Superior temporal gyrus (tissue), 1 donor: ENCODE data around the gene LTBR.

Source experiments
- DNase-seq: peaks from one replicate; pipeline ENCODE4 v3.0.0-alpha.2; 2016; ENCODE audit errors: extremely low spot score

The LTBR gene

DNA sequence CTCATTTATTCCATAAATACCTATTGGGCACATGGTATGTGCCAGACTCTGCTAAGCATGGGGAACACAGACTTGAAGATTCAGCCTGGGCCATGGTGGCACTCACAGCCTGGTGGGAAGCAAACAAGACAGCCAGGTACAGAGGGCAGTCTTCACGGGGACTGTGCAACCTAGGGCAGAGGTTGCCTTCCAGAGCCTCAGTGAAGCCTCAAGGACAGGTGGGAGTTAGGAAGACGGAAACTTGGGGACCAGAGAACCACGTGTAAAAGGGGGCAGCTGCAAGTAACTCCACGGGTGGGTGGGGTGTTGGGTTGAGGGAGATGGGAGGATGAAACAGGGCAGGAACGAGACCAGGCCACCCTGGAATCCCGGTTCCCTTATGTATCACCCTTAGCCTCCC lies 980 bp upstream of the LTBR start:
- DNase-seq: no peak

DNA sequence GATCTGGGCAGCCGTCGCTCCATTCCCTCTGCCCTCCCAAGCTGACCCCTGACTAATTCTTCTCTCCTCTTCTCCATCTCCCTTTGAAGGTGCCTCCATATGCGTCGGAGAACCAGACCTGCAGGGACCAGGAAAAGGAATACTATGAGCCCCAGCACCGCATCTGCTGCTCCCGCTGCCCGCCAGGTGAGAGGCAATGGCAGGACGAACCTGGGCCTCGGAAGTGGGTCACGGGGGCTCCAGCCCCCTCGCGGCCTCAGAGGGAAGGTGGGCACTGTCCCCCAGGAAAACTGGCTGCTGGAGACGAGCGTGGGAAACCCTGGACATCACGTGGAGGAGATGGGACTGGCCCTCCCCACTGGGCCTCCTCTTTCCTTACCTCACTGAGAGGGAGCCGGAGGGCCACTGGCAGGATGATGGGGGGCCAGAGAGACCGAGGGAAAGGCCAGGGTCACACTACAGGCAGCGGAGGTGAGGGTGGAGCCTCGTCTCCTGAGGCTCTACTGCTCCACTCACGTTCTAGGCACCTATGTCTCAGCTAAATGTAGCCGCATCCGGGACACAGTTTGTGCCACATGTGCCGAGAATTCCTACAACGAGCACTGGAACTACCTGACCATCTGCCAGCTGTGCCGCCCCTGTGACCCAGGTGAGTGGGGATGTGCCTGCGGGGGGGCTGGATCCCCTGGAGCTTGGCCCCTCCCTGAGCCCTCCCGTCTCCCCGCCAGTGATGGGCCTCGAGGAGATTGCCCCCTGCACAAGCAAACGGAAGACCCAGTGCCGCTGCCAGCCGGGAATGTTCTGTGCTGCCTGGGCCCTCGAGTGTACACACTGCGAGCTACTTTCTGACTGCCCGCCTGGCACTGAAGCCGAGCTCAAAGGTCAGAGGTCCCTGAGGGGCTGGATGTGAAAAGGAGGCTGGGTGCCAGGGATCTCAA lies 806 bp downstream of the LTBR start:
- DNase-seq: no peak

DNA sequence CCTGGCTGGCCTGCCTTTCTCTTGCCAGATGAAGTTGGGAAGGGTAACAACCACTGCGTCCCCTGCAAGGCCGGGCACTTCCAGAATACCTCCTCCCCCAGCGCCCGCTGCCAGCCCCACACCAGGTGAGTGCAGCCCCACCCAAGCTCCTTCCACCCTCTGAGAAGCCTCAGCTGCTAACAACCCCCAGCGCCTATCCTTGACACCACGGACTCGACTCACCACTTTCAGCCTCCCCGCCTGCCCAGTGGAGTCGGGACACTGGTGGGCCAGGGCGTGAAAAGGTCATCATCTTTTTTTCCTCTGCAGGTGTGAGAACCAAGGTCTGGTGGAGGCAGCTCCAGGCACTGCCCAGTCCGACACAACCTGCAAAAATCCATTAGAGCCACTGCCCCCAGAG lies 2.1 kb downstream of the LTBR start:
- DNase-seq: no peak

DNA sequence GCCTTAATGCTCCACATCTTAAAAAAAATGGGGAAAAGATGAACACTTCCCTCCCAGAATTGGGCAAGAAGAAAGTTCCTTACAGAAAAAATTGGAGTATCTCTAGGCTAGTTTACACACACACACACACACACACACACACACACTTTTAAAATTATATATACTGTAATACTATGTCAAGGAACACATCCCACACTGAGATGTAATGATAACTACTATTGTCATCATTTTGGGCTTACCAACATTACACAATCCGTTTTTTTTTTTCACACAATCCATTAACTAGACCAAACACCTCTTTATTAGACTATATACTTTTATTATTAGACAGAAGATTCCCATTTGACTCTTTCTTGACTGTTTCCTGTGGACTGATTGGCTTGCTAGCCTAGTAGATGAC lies 2.5 kb downstream of the LTBR start:
- DNase-seq: no peak

DNA sequence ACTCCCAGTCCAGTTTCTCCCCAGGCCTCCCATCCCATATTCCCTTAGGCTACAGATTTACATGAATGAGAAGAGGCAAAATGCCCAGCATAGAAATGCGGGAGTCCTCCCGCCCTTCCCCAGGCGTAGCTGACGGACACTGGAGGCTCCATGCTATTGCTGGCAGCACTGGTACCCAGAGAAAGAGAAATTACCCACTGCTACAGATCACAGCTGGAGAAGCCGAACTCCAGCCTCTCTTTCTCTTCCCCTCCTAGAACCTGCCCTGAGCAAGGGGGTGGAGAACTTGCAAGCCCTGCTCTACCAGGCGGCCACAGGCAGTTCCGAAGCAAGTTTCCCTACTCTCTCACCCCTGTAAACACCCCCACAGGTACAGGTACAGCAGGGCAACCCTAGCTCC lies 3.6 kb downstream of the LTBR start:
- no peak for DNase-seq

DNA sequence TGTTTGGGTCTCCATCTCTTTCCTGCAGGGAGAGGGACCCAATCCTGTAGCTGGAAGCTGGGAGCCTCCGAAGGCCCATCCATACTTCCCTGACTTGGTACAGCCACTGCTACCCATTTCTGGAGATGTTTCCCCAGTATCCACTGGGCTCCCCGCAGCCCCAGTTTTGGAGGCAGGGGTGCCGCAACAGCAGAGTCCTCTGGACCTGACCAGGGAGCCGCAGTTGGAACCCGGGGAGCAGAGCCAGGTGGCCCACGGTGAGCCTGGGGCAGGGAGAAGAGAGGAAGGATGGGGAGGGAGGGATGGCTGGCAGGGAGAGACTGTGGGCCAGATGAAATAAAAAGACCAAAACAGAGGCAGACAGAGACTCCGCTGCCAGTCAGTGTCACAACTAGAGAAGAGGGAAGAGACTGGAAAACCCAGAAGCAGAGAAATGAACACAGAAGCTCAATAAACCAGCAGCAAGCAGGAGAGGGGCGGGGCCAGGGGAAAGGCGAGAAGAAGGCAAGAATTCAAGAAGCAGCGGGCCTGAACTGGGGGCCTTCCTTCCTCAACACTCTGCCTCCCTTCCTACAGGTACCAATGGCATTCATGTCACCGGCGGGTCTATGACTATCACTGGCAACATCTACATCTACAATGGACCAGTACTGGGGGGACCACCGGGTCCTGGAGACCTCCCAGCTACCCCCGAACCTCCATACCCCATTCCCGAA lies 6.3 kb downstream of the LTBR start:
- DNase-seq: no peak

DNA sequence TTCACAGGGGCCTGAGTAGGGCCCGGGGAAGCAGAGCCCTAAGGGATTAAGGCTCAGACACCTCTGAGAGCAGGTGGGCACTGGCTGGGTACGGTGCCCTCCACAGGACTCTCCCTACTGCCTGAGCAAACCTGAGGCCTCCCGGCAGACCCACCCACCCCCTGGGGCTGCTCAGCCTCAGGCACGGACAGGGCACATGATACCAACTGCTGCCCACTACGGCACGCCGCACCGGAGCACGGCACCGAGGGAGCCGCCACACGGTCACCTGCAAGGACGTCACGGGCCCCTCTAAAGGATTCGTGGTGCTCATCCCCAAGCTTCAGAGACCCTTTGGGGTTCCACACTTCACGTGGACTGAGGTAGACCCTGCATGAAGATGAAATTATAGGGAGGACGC lies 7.1 kb downstream of the LTBR start:
- no peak for DNase-seq

DNA sequence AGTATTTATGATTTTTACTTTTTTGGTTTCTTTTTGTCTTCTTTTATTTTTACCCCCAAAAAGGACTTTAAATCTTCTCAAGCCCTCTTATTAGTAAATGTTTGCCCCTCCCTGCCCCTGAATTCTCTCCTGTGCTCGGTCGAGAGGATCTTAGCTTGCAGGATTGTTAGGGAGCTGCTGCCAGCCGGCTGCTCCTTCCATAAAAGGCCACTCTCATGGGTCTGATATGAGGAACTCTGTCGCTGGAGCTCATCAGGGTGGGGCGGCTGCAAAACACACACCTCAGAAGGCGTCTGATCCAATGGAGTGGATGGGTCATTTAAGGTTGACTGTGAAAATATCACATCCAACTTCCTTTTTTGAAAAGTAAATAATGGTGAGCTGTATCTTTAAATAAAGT lies 8.5 kb downstream of the LTBR start:
- DNase-seq: no peak

DNA sequence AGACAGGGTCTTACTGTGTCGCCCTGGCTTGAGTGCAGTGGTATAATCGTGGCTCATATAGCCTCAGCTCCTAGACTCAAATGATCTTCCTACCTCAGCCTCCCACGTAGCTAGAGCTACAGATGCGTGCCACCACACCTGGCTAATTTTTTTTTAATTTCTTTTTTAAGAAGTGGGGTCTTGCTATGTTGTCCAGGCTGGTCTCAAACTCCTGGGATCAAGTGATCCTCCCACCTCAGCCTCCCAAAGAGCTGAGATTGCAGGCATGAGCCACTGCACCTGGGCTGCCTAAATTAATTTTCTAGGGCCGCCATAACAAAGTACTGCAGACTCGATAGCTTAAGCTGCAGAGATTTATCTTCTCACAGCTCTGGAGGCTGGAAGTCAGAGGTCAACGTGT lies 9.1 kb downstream of the LTBR start:
- DNase-seq: no peak

DNA sequence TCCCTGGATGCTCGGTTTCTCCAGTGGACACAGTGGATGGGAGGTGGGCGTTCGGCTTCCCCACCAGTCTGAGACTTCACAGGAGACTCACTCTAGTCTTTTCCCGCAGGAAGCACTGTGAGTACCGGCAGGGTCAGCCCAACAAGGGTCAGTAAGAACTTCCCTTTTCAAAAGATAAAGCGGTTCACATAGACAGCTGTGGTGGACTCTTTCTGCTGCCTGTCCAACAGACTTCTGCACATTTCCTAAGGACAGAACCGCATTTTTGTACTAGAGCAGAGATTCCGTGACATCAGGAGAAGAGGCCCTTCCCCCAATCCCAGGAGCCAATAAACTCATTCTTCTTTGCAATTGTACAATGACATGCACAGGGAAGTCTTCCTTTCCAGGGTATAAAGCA lies 10.4 kb downstream of the LTBR start:
- DNase-seq: no peak

DNA sequence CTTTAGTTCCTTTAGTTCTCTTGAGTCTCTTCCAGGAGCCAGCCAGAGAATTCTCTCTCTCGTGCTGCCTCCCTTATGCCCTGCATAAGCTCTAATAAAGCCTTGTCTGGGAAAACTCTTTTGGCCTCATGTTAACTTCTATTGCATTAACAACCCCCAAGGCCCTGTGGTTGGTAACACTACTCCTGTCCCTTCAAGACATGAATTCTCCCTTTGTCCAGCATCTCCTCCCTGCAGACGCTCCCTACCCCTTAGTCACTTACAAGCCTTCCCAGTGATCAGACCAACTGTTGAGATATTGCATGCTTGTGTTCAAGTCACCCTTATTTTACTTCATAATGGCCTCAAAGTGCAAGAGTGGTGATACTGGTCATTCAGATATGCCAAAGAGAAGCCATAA lies 12.1 kb downstream of the LTBR start:
- no peak for DNase-seq

DNA sequence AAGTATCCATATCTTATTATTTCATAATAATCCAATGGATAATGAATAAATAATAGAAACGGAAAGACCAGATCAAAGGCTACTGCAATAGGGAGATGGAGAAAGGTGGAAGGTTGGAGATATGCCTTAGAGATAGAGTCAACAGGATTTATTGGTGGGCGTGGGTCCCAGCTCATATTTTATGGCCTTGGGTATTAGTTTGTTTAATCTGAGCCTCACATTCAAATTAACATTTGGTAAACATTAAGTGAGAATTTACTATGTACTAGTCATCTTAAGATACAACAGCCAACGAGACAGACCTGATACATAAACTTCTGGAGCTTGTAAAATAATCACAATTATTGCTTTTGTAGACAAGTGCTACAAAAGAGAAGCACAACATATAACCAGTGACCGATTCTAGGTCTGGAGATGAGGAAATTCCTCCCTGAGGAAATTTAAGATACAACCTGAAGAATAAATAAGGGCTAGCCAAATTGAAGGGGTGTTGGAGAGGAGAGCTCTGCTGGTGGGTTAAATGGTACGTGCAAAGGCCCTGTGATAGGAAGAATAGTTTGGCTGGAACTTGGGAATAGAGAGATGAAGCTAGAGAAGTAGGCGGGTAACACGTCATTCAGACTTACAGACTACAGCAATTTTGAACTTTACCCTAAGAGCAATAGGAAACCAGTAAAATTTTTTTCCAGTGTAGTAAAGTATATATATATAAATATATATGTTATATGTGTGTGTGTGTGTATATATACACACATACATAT lies 16.1 kb downstream of the LTBR start:
- no peak for DNase-seq

DNA sequence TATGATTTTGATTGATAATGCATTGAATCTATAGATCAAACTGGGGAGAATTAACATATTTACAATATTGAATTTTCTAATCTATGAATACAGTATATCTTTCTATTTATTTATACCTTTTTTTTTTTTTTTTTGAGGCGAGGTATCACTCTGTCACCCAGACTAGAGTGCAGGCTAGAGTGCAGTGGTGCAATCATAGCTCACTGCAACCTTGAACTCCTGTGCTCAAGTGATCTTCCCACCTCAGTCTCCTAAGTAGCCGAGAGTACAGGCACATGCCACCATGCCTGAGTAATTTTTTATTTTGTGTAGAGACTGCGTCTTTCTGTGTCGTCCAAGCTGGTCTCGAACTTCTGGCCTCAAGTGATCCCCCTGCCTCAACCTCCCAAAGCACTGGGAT lies 20.4 kb downstream of the LTBR start:
- DNase-seq: no peak

DNA sequence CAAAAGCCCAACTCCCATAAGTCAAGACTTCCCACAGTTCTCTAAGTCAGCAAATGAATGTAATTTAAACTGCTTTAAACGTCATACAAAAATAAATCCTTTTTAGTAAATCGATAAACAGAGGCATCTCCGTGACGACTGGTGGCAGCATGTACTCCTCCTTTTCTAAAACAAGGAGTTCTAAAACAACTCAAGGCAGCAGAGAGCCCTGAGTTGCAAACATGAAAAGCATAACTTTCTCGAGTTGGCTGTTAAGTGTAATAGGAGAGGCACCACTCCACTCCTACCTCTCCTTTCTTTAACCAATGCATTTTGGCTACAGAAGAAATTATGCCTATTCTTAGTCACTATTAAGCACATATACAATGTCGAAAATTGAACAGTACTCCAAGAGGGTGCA lies 22.0 kb downstream of the LTBR start:
- no peak for DNase-seq

DNA sequence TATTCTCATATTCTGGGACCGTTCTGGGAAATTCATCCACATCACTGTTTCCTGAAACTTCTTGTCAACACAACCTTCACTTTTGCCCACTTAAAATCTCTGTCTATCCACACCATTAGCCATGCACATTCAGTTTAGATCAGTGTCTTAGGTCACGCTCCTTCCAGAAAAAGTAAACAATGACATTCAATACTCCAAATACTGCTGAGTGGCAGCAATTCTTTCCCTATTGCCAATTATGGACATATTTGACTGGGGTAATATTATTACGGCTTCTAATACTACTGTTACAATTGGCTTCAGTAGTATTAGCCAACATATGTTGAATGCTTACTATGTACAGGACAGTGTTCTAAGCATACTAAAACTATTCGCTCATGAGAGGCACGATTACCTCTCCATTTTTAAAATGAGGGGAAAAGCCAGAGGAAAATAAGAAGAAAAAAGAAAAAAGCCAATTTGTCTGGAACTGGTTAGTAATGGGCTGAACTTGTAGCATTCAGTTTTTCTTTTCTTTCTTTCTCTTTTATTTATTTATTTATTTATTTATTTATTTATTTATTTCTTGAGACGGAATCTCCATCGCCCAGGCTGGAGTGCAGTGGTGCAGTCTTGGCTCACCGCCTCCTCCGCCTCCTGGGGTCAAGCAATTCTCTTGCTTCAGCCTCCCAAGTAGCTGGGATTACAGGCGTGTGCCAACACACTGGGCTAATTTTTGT lies 23.4 kb downstream of the LTBR start:
- no peak for DNase-seq

DNA sequence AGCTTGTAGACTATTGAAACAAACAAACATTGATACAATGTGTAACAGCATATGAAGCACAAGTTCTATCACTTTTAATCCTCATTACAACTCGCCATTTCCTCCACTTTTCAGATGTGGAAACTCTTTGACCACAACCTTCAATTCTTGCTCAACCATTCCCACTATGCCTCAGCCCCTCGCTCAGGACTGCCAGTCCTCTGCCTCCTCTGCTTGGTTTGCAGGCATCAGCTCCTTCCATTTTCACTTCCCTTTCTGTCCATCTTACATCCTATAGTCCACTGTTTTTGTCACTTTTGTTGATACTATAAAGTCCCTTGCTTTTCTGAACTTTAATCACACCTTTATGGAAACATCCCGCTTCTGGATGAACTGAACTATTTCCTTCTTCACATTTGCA lies 32.6 kb downstream of the LTBR start:
- DNase-seq: peak; percentile 17

DNA sequence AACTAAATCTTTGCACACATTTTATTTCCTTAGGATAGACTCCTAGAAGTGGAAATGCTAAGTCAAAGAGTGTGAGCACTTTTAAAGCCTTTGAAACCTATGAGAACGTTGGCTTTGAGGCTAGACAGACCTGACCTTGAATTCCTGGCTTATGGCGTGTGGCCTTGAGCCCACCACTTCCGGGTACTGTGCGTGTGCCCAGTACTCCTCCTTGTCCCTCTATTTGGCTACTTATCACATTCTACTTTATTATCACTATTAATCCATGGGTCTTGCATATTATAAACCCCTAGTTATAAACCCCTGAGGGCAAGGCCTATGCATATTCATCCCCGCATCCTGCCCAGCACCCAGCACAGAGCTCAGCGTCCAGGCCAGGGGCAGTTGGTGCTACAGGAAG lies 34.8 kb downstream of the LTBR start:
- no peak for DNase-seq

DNA sequence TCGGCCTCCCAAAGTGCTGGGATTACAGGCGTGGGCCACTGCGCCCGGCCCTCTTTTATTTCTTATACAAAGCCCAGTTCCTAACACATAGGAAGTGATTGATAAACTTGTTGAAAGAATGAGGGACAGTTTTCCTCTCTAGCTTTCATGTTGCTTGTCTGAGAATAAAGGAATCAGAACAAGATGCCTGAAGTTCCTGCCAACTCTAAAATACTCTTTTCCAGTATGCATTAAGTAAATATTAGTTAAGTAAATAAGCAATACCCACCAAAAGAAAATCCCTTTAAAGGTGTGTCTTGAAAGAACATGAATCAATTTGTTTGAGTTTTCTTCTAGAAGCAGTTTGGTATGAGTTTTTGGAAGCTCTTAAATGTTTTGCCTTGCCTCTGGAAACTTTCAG lies 36.4 kb downstream of the LTBR start:
- DNase-seq: no peak

DNA sequence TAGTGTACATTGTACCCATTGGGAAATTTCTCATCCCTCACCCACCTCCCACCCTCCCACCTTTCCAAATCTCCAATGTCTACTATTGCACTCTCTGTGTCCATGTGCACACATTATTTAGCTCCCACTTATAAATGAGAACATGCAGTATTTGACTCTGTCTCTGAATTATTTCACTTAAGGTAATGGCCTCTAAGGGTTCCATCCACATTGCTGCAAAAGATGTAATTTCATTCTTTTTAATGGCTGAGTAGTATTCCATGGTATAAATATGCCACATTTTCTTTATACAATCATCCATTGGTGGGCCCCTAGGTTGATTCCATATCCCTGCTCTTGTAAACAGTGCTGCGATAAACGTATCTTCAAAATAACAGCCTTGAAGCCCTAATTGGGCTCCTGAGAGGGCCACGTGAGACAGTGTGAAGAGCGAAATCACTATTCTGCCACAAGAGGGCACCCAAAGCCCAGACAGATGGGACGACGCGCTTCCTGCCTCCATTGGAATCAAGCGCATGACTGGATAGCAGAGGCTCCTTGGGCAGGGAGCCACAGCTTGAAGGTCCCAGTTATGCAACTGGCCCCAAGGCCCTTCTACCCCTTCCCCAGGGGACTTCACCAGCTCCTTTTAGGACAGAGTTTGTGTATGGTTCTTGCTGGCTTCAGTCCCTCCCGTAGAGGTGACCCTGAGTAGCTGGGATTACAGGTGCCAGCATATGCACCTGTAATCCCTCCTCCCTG lies 39.5 kb downstream of the LTBR start:
- DNase-seq: peak; percentile 96

DNA sequence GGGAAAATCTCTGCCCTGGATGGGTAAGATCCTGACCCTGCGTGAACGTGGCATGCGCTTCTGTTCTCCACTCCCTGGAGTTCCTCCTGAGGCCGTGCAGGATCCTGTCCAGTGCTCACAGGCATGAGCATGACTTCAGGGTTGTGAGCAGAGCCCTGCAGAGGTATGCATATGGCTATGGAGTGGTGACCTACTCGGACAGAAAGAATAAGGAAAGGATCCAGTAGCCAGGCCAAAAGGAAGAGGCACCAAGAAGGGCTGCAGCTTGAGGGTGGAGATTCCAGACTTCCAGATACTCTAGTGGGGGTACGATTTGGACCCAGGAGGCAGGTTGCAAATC lies 40.0 kb downstream of the LTBR start:
- no peak for DNase-seq

DNA sequence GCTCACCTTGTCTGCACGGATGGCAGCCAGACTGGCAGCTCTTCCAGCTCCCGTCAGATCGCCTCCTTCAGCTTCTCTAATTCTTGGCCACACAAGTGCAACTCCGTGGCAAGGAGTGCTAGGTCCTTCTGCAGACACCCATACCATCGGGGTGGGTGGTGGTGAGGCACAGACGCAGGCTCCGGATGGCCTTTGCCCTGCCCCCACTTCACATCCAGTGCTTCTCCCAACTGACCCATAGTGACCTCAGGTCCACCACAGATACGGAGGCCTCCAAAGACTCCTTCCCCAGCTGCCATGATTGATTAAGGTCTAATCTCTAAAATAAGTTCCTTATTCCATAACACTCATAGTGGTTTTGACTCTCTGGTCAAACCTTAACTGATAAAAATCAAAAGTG lies 40.9 kb downstream of the LTBR start:
- DNase-seq: no peak
